ENCODE results near the gene STAC2.

The STAC2 gene

DNA sequence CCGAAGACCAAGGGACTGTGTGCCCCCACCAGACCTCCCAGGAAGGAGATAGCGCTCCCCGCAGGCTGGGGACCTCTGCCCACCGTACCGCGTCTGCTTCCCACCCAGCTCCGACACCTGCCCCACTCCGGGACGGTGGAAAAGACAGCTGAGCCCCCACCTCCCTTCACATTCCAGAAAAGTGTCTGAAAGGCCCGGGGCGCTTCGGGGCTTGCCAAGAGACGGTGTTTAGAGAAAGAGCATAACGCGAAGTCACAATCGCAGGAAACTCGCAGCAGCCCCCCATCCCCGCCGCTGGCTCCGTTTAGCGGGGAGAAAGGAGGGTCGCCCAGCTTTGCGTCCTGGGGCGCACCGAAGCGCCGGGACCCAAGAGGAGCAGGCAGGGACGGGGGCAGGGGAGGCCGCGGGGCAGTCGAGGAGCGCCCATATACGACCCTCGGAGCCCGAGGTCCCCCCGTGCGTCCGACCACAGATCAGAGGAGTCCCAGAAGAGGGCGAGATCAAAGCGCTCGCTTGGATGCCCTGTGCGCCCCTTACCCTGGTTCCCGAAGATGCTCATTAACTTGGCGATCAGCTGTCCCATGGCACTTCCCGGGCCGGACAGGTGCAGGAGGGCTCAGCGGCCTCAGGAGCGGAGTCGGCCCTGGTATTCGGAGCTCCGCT is 60.4 kb downstream of the STAC2 start:
- DNase-seq (ENCODE audit: low read depth in 3 of 3) = no peak

DNA sequence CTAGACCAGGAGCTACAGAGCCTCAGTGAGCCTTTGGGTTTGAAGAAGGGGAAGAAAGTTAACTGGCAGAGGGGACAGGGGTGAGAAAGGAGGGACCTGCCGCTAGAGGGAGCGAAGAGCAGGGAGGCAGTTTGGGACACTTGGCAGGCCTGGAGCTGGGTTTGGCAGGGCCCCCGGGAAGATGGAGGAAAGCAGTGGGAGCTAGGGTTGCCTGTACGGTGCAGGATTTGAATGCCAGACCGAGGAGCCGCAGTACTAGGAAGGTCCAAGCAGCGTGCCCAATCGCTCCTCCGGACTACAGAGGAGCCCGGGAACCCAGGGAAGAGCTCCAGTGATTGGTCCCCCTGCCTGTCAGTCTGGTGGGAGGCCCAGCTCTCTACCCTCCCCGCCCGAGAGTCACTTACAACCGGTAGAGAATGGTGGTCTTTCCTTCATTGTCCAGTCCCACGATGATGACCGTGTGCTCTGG is 61.0 kb downstream of the STAC2 start:
- peak; percentile 44 to 76 (median 65) for DNase-seq (ENCODE audit: low read depth in 3 of 3)

DNA sequence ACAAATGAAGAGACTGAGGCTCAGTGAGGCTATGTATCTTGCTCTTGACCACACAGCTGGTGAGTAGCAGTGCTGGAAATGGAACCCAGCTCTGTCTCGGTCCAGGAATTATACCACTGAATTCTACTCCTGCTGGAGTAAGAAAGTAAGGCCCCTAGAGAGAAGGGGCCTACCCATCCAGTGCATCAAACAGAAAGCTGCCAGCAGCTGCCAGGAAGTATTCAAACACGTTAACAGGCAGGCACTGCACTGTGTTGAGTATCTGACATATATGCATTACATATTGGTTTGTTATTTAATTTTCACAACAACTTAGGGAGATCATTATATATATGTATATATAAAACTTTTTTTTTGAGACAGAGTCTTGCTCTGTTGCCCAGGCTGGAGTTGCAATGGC is 63.8 kb downstream of the STAC2 start:
- no peak for DNase-seq (ENCODE audit: low read depth in 3 of 3)

All from stimulated activated CD4-positive, alpha-beta T cell treated with anti-CD3 and anti-CD28 coated beads, TNF-alpha, amount 100 ng/mL, for 24 hours (primary cell).